ENCODE measurements around the gene LRRC9. TPM values are rescaled to one million over a fixed set of nuclear protein-coding genes. Genes with fewer than 3 reads are reported as not detected.

LRRC9 gene
- total and polyA plus RNA-seq, 2 experiments from 2014 or later: 2.2 to 3.1 TPM

DNA sequence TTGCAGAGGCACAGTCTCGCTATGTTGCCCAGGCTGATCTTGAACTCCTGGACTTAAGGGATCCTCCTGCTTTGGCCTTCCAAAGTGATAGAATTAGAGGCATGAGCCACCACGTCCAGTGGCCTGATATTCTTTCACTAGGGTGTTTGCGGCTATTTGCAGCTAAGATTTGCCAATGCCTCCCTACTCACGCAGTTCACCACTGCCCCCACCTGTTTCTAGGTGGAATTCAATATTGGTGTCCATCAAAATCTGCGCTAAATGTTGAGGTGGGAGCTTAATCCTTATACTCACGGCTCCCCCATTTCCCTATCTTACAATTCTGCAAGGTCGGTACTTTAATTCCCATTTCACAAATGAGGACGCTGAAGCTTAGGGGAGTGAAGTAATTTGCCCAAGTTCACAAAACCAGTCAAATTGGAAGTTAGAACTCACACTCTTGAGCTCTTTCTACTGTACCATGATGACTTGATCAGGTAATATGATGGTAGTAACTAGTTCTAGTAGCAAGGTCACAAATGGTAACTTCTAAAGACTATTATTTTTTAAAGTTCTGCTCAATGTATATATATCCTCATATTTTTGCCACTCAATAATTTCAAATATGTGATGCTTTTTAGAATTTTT, 22.1 kb upstream of the LRRC9 start:
- no peaks in the 10 kb centered on the region for H3K36me3 Mint-ChIP-seq (ENCODE audit: low read depth)
- no peaks in the 10 kb centered on the region for H3F3A ChIP-seq (replicated peaks; ENCODE audit: low read depth)
- no peak overlapping the region for H2AFZ ChIP-seq
- H3K4me1 ChIP-seq (ENCODE audit: insufficient read depth): no peaks in the 10 kb centered on the region
- H3K4me3 ChIP-seq: no peak overlapping the region
- no peaks in the 10 kb centered on the region for H3K79me2 ChIP-seq (replicated peaks; ENCODE audit: insufficient read depth)
- H3K27me3 ChIP-seq (ENCODE audit: insufficient read depth): no peaks in the 10 kb centered on the region
- H3K9me2 ChIP-seq (ENCODE audit: insufficient read depth): no peaks in the 10 kb centered on the region
- H3K27ac ChIP-seq (ENCODE audit: low read depth): no peak overlapping the region
- H3K9me3 Mint-ChIP-seq: no peaks in the 10 kb centered on the region
- ATAC-seq (peak; percentile 90), DNase-seq (ENCODE audit: low spot score) (peak; percentile 76)
- no peak overlapping the region for H3K27ac Mint-ChIP-seq
- no peaks in the 10 kb centered on the region for H3K4me1 Mint-ChIP-seq
- no peak overlapping the region for H3K4me3 Mint-ChIP-seq
- H3K27me3 Mint-ChIP-seq (ENCODE audit: insufficient read depth, low read depth, poor library complexity): no peaks in the 10 kb centered on the region
- no peak overlapping the region for H3K4me2 ChIP-seq
- no peak for TF ChIP-seq EZH2 (IDR thresholded peaks at IDR 0.05; ENCODE audit: low read depth, unreplicated experiment)
- no peak for TF ChIP-seq JUNB (IDR thresholded peaks at IDR 0.05; ENCODE audit: unreplicated experiment)
- TF ChIP-seq, protein P1, sequence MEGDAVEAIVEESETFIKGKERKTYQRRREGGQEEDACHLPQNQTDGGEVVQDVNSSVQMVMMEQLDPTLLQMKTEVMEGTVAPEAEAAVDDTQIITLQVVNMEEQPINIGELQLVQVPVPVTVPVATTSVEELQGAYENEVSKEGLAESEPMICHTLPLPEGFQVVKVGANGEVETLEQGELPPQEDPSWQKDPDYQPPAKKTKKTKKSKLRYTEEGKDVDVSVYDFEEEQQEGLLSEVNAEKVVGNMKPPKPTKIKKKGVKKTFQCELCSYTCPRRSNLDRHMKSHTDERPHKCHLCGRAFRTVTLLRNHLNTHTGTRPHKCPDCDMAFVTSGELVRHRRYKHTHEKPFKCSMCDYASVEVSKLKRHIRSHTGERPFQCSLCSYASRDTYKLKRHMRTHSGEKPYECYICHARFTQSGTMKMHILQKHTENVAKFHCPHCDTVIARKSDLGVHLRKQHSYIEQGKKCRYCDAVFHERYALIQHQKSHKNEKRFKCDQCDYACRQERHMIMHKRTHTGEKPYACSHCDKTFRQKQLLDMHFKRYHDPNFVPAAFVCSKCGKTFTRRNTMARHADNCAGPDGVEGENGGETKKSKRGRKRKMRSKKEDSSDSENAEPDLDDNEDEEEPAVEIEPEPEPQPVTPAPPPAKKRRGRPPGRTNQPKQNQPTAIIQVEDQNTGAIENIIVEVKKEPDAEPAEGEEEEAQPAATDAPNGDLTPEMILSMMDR (conservative IDR thresholded peaks at IDR 0.05; ENCODE audit: low read depth in 2 of 2): peak; percentile 71 to 86
- H3K36me3 ChIP-seq (ENCODE audit: insufficient read depth): no peaks in the 10 kb centered on the region
- H4K20me1 ChIP-seq (replicated peaks; ENCODE audit: insufficient read depth): no peaks in the 10 kb centered on the region

DNA sequence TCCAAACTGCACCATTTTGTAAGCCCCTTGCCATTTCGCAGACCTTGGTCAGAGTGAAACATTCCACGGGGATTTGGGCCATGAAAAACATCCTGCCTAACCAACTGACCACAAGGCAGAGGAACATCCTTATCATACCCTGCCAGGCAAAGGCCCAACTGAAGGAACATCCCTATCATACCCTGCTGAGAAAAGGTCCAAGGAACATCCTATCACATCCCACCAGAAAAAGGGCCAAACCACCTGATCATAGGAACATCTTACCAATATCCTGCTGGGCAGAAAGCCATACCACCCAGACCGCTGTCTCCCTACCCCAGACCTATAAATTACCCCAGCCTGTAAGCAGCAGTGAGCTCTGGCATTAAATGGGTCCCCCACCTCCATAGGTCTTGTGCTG, 19.4 kb upstream of the LRRC9 start:
- H3K27me3 ChIP-seq (ENCODE audit: insufficient read depth): no peaks in the 10 kb centered on the region
- no peaks in the 10 kb centered on the region for H3K79me2 ChIP-seq (replicated peaks; ENCODE audit: insufficient read depth)
- no peaks in the 10 kb centered on the region for H3K9me3 Mint-ChIP-seq
- H3K27ac ChIP-seq (ENCODE audit: low read depth): no peak overlapping the region
- no peaks in the 10 kb centered on the region for H3K9me2 ChIP-seq (ENCODE audit: insufficient read depth)
- H3K27ac Mint-ChIP-seq: no peak overlapping the region
- H3K36me3 ChIP-seq (ENCODE audit: insufficient read depth): no peaks in the 10 kb centered on the region
- no peak for ATAC-seq
- H3K27me3 Mint-ChIP-seq (ENCODE audit: insufficient read depth, low read depth, poor library complexity): no peaks in the 10 kb centered on the region
- H4K20me1 ChIP-seq (replicated peaks; ENCODE audit: insufficient read depth): no peaks in the 10 kb centered on the region
- no peak overlapping the region for H2AFZ ChIP-seq
- no peaks in the 10 kb centered on the region for H3K4me1 ChIP-seq (ENCODE audit: insufficient read depth)
- H3F3A ChIP-seq (replicated peaks; ENCODE audit: low read depth): no peaks in the 10 kb centered on the region
- H3K4me3 Mint-ChIP-seq: no peak overlapping the region
- no peak for DNase-seq (ENCODE audit: low spot score)
- H3K4me2 ChIP-seq: no peak overlapping the region
- H3K4me1 Mint-ChIP-seq: no peaks in the 10 kb centered on the region
- no peak overlapping the region for H3K4me3 ChIP-seq
- H3K36me3 Mint-ChIP-seq (ENCODE audit: low read depth): no peaks in the 10 kb centered on the region
- TF ChIP-seq POLR2AphosphoS5 (IDR thresholded peaks at IDR 0.05; ENCODE audit: low read depth): no peak
- TF ChIP-seq, protein P2, sequence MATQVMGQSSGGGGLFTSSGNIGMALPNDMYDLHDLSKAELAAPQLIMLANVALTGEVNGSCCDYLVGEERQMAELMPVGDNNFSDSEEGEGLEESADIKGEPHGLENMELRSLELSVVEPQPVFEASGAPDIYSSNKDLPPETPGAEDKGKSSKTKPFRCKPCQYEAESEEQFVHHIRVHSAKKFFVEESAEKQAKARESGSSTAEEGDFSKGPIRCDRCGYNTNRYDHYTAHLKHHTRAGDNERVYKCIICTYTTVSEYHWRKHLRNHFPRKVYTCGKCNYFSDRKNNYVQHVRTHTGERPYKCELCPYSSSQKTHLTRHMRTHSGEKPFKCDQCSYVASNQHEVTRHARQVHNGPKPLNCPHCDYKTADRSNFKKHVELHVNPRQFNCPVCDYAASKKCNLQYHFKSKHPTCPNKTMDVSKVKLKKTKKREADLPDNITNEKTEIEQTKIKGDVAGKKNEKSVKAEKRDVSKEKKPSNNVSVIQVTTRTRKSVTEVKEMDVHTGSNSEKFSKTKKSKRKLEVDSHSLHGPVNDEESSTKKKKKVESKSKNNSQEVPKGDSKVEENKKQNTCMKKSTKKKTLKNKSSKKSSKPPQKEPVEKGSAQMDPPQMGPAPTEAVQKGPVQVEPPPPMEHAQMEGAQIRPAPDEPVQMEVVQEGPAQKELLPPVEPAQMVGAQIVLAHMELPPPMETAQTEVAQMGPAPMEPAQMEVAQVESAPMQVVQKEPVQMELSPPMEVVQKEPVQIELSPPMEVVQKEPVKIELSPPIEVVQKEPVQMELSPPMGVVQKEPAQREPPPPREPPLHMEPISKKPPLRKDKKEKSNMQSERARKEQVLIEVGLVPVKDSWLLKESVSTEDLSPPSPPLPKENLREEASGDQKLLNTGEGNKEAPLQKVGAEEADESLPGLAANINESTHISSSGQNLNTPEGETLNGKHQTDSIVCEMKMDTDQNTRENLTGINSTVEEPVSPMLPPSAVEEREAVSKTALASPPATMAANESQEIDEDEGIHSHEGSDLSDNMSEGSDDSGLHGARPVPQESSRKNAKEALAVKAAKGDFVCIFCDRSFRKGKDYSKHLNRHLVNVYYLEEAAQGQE (IDR thresholded peaks at IDR 0.05; ENCODE audit: unreplicated experiment): no peak
- TF ChIP-seq, protein P3, sequence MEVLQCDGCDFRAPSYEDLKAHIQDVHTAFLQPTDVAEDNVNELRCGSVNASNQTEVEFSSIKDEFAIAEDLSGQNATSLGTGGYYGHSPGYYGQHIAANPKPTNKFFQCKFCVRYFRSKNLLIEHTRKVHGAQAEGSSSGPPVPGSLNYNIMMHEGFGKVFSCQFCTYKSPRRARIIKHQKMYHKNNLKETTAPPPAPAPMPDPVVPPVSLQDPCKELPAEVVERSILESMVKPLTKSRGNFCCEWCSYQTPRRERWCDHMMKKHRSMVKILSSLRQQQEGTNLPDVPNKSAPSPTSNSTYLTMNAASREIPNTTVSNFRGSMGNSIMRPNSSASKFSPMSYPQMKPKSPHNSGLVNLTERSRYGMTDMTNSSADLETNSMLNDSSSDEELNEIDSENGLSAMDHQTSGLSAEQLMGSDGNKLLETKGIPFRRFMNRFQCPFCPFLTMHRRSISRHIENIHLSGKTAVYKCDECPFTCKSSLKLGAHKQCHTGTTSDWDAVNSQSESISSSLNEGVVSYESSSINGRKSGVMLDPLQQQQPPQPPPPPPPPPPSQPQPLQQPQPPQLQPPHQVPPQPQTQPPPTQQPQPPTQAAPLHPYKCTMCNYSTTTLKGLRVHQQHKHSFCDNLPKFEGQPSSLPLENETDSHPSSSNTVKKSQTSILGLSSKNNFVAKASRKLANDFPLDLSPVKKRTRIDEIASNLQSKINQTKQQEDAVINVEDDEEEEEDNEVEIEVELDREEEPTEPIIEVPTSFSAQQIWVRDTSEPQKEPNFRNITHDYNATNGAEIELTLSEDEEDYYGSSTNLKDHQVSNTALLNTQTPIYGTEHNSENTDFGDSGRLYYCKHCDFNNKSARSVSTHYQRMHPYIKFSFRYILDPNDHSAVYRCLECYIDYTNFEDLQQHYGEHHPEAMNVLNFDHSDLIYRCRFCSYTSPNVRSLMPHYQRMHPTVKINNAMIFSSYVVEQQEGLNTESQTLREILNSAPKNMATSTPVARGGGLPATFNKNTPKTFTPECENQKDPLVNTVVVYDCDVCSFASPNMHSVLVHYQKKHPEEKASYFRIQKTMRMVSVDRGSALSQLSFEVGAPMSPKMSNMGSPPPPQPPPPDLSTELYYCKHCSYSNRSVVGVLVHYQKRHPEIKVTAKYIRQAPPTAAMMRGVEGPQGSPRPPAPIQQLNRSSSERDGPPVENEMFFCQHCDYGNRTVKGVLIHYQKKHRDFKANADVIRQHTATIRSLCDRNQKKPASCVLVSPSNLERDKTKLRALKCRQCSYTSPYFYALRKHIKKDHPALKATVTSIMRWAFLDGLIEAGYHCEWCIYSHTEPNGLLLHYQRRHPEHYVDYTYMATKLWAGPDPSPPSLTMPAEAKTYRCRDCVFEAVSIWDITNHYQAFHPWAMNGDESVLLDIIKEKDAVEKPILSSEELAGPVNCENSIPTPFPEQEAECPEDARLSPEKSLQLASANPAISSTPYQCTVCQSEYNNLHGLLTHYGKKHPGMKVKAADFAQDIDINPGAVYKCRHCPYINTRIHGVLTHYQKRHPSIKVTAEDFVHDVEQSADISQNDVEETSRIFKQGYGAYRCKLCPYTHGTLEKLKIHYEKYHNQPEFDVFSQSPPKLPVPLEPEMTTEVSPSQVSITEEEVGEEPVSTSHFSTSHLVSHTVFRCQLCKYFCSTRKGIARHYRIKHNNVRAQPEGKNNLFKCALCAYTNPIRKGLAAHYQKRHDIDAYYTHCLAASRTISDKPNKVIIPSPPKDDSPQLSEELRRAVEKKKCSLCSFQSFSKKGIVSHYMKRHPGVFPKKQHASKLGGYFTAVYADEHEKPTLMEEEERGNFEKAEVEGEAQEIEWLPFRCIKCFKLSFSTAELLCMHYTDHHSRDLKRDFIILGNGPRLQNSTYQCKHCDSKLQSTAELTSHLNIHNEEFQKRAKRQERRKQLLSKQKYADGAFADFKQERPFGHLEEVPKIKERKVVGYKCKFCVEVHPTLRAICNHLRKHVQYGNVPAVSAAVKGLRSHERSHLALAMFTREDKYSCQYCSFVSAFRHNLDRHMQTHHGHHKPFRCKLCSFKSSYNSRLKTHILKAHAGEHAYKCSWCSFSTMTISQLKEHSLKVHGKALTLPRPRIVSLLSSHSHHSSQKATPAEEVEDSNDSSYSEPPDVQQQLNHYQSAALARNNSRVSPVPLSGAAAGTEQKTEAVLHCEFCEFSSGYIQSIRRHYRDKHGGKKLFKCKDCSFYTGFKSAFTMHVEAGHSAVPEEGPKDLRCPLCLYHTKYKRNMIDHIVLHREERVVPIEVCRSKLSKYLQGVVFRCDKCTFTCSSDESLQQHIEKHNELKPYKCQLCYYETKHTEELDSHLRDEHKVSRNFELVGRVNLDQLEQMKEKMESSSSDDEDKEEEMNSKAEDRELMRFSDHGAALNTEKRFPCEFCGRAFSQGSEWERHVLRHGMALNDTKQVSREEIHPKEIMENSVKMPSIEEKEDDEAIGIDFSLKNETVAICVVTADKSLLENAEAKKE (CRISPR knock-in tag; IDR thresholded peaks at IDR 0.05): no peak
- no peak for TF ChIP-seq JUNB (IDR thresholded peaks at IDR 0.05; ENCODE audit: unreplicated experiment)
- TF ChIP-seq, protein P4, sequence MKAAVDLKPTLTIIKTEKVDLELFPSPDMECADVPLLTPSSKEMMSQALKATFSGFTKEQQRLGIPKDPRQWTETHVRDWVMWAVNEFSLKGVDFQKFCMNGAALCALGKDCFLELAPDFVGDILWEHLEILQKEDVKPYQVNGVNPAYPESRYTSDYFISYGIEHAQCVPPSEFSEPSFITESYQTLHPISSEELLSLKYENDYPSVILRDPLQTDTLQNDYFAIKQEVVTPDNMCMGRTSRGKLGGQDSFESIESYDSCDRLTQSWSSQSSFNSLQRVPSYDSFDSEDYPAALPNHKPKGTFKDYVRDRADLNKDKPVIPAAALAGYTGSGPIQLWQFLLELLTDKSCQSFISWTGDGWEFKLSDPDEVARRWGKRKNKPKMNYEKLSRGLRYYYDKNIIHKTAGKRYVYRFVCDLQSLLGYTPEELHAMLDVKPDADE (IDR thresholded peaks at IDR 0.05): no peak
- TF ChIP-seq ZNF114 (CRISPR knock-in tag; IDR thresholded peaks at IDR 0.05): no peak
- no peak for TF ChIP-seq ZNF331 (CRISPR knock-in tag; IDR thresholded peaks at IDR 0.05; ENCODE audit: low read depth)
